ENCODE measurements around the gene SURF2.

SURF2 gene

DNA sequence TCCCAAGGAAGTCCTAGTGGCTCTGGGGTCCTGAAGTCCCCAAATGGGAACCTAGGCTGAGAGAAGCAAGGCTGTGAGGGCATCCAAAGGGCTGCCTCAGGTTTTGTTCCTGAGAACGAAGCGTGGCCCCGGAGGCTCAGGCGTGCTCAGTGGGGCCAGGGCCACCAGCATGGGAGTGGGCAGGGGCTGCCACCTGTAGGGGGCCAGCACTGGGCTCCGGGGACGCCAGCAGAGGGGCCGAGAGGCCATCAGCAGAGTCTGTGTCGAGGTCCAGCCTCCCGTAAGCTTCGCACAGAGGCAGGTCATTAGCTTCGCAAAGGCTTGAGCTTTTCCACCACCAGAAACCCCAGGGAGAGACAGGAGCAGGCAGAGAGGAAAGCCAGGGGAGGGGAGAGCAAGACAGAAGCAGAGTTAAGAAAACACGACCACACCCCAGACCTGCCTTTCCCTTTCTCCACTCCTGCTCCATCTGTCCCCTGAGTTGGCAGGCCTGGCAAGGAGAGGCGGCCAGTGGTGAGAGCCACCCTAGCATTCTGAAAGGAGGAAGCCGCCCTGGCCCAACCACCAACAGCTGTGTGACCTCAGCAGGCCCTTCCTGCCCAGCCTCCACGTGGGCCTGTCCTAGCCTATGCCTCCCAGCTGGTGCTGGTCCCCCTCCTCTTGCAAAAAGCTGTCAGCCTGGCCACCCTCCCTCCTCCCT is 14.8 kb upstream of the SURF2 start:
- Histone ChIP-seq H3K27me3 (ENCODE audit: insufficient read depth, low read length) (no peaks in the 10 kb centered on the region), H3K36me3 (ENCODE audit: insufficient read depth, low read length) (peaks cover 67% of the 10 kb centered on the region), H2AFZ (ENCODE audit: low read depth, low read length) (no peak overlapping the region), H3K4me3 (ENCODE audit: low read length) (no peak overlapping the region), H3K4me1 (ENCODE audit: insufficient read depth, low read length) (peaks cover 6% of the 10 kb centered on the region), H3K9me3 (ENCODE audit: low read length) (no peaks in the 10 kb centered on the region)

DNA sequence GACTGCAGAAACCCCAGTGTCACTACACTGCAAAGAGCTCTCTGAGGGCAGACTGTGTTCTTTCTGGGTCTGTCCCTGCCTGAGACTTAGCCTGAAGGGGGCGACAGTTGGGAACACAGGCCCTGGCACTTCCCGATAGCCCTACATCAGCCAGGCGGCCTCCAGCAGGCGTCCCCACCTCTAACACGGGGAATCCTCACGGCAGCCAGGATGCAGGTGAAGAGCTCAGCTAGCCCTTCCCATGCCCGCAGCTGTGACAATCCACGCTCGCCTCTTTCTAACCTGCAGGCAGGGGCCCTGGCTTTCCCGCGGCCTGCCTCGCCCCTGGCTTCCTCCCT is 14.3 kb upstream of the SURF2 start:
- Histone ChIP-seq H3K36me3 (ENCODE audit: insufficient read depth, low read length) (peaks cover 67% of the 10 kb centered on the region), H3K9me3 (ENCODE audit: low read length) (no peaks in the 10 kb centered on the region), H3K27me3 (ENCODE audit: insufficient read depth, low read length) (no peaks in the 10 kb centered on the region), H3K4me1 (ENCODE audit: insufficient read depth, low read length) (peaks cover 10% of the 10 kb centered on the region), H3K4me3 (ENCODE audit: low read length) (no peak overlapping the region), H2AFZ (ENCODE audit: low read depth, low read length) (no peak overlapping the region)

DNA sequence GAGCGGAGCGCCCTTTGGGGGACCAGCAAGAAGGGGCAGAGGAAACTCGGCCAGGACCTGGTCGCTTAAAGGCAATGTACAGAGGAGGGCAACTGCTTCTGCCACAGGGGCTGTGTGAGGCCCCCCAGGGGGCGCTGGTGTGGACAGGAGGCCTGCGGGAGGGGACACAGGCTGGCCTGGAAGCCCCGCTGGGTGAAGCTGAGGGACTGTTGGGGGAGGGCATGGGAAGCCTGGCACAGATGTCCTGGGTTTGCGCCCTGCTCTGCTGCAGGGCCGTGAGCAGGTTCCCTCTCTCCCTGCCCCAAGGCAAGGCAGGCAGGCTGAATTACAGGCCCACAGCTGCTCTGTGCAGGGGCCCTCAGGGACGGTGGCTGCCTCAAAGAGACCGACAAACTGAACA is 13.8 kb upstream of the SURF2 start:
- H2AFZ ChIP-seq (ENCODE audit: low read depth, low read length) = no peak overlapping the region
- peaks cover 10% of the 10 kb centered on the region for H3K4me1 ChIP-seq (ENCODE audit: insufficient read depth, low read length)
- H3K36me3 ChIP-seq (ENCODE audit: insufficient read depth, low read length) = peaks cover 67% of the 10 kb centered on the region
- no peaks in the 10 kb centered on the region for H3K9me3 ChIP-seq (ENCODE audit: low read length)
- H3K4me3 ChIP-seq (ENCODE audit: low read length) = no peak overlapping the region
- no peaks in the 10 kb centered on the region for H3K27me3 ChIP-seq (ENCODE audit: insufficient read depth, low read length)

DNA sequence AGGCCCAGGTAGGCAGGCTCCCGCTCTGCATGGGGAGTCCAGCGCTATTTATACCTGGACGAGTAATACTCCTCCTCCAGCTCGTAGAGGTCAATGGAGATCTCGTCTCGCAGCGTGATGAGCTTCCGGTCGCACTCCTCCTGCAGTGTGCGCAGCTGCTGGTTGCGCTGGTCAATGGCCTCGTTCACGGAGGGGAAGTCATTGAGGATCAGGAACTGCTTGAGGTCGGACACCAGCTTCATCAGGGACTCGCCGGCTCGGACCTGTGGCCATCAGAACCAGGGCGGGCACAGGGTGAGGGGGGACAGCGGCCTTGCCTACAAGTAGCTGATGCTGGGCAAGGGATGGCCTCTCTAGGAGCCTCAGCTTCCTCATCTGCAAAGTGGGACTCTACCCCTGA is 12.3 kb upstream of the SURF2 start:
- Histone ChIP-seq H3K4me1 (ENCODE audit: insufficient read depth, low read length) (peaks cover 14% of the 10 kb centered on the region), H3K27me3 (ENCODE audit: insufficient read depth, low read length) (no peaks in the 10 kb centered on the region), H3K9me3 (ENCODE audit: low read length) (no peaks in the 10 kb centered on the region), H3K4me3 (ENCODE audit: low read length) (no peak overlapping the region), H3K36me3 (ENCODE audit: insufficient read depth, low read length) (peaks cover 67% of the 10 kb centered on the region), H2AFZ (ENCODE audit: low read depth, low read length) (no peak overlapping the region)

DNA sequence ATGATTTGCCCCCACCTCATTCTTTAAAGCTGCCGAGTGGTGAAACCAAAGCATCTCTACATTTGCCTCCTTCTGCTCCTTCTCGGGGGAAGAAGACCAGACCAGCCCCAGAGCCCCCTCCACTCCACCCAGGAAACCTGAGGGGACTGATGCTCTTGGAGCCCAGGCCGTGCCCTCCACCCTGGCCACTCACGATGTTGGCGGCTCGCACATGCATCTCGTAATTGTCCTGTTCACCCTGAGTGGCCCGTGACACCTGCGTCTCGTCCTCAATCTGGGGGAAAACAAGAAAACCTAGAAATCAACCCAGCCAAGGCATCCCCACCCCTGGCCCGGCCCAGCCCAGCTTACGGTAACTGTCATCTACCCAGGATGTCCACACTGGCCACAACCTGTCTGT is 11.4 kb upstream of the SURF2 start:
- no peak overlapping the region for H3K4me3 ChIP-seq (ENCODE audit: low read length)
- peaks cover 21% of the 10 kb centered on the region for H3K4me1 ChIP-seq (ENCODE audit: insufficient read depth, low read length)
- no peaks in the 10 kb centered on the region for H3K9me3 ChIP-seq (ENCODE audit: low read length)
- peaks cover 69% of the 10 kb centered on the region for H3K36me3 ChIP-seq (ENCODE audit: insufficient read depth, low read length)
- H2AFZ ChIP-seq (ENCODE audit: low read depth, low read length) = no peak overlapping the region
- no peaks in the 10 kb centered on the region for H3K27me3 ChIP-seq (ENCODE audit: insufficient read depth, low read length)

DNA sequence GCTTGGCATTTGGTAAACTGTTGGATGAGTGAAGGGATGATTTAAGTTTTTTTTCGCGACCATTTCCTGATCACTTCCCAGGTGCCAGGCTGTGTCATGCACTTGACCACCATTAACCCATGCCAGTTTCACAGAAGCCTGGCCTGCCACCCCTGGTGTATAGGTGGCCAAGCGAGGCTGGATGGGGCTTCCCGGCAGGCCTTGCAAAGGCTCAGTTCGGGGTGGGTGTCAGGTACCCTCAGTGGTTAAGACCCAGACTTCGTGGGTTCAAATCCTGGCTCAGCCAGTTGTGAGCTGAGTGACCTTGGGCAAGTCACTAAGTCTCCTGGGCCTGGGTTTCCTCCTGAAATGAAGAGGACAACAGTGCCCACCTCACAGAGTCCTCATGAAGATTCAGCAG is 10.8 kb upstream of the SURF2 start:
- peaks cover 21% of the 10 kb centered on the region for H3K4me1 ChIP-seq (ENCODE audit: insufficient read depth, low read length)
- H3K27me3 ChIP-seq (ENCODE audit: insufficient read depth, low read length) = no peaks in the 10 kb centered on the region
- no peak overlapping the region for H2AFZ ChIP-seq (ENCODE audit: low read depth, low read length)
- H3K4me3 ChIP-seq (ENCODE audit: low read length) = no peak overlapping the region
- H3K9me3 ChIP-seq (ENCODE audit: low read length) = no peaks in the 10 kb centered on the region
- peaks cover 69% of the 10 kb centered on the region for H3K36me3 ChIP-seq (ENCODE audit: insufficient read depth, low read length)

DNA sequence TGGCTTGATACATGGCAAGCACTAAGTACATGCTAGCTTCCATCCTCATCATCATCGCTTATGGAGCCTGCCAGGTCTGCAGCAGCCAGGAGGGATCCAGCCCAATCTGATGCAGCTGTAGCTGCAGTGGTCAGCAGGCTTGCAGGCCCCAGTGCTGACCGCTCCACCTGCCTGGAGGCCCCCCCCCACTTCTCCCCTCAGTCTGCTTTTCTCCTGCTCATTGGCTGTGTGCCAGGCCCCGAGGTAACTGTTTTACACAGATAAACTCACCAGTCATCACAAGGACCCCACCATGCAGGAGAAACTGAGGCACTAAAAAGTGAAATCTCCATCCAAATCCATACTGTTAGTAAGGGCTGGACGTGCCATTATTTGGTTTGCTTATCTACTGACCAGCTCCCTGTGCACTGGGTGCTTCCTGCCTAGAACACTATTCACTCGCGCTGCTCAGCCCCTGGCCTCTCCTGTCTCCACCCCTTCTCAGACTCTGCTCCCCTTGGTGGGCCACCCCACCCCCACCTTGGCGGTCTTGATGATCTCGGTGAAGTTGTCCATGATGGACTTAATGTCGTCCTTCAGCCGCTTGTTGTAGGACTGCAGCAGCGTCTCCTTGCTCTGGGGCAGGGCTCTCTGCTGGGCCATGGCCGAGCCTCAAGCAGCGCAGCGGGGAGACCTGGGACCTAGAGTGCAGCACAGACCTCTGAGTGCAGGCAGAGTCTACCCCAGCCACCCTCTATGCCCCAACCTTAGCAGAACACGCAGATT is 10.1 kb upstream of the SURF2 start:
- H3K27me3 ChIP-seq (ENCODE audit: insufficient read depth, low read length) = no peaks in the 10 kb centered on the region
- H3K9me3 ChIP-seq (ENCODE audit: low read length) = no peaks in the 10 kb centered on the region
- peaks cover 69% of the 10 kb centered on the region for H3K36me3 ChIP-seq (ENCODE audit: insufficient read depth, low read length)
- peak overlapping the region; percentile 76 for H3K4me3 ChIP-seq (ENCODE audit: low read length)
- no peak overlapping the region for H2AFZ ChIP-seq (ENCODE audit: low read depth, low read length)
- H3K4me1 ChIP-seq (ENCODE audit: insufficient read depth, low read length) = peaks cover 21% of the 10 kb centered on the region

DNA sequence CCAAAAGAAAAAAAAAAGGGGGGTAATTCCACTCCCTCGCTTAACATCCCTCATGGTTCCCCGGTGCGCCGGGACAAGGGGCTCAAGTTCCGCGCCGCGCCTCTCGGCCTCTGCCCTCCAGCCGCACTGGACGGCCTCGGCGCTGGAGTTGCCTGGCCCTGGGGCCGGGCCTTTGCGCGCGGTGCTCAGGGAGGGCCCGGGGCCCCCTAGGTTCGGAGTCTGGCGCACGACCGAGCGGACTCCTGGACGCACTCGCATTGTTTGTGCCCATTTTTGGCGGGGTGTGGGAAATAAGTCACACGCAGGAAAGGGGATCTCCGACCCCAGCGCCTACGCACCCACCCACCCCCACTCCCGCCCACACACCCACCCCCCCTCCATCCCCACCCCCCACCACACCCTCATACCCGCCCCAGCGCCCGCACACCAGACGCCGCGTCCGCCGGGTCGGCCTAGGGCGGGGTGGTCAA is 8.8 kb upstream of the SURF2 start:
- Histone ChIP-seq H3K27me3 (ENCODE audit: insufficient read depth, low read length) (no peaks in the 10 kb centered on the region), H3K36me3 (ENCODE audit: insufficient read depth, low read length) (peaks cover 69% of the 10 kb centered on the region), H3K4me1 (ENCODE audit: insufficient read depth, low read length) (peaks cover 21% of the 10 kb centered on the region), H3K9me3 (ENCODE audit: low read length) (no peaks in the 10 kb centered on the region), H3K4me3 (ENCODE audit: low read length) (peak overlapping the region; percentile 76), H2AFZ (ENCODE audit: low read depth, low read length) (no peak overlapping the region)

DNA sequence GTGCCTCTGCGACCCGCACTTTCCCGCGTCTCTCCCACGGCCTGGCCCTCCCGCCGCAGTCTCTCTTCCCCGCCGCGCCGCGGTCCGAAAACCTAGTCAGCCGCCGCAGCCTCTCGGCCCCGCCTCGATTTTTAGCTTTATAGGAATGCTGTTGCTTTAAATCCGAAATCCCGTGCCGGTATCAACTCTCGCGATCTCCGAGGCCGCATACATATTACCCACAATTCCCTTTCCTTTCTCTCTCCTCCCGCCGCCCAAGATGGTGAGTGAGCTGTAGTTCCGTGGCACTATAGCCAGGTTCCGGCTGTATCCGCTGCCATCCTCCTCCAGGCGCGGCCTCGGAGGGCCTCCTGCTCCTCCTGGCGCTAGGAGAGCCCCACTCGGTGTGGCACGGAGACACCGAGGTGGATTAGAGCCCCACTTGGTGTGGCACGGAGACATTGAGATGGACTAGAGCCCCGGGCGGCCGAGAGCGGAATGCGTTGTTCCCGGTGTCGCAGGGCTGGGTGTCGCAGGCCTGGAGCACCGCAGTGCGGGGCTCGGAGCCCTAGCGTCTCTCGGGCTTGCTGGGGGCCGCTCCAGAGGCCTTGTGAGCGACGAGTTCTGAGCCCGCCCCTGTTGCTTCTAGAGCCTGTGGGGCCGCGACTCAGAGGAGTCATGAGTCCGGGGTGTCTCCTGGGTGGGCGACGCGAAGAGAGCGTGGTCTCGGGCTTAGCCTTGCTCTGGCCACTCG is 8.2 kb upstream of the SURF2 start, which contains the start of the genes MED22 and RPL7A:
TSS of gene MED22 (minus strand) at position 147 of the 733 bp plus-strand sequence. CDS start 1,469 bp downstream, outside the sequence.
TSS of gene RPL7A (plus strand) at position 234 of the 733 bp plus-strand sequence. CDS start at position 260, 26 bp downstream.
- no peaks in the 10 kb centered on the region for H3K9me3 ChIP-seq (ENCODE audit: low read length)
- H3K4me3 ChIP-seq (ENCODE audit: low read length) = peak within 1 kb of the TSS; percentile 76
- H3K27me3 ChIP-seq (ENCODE audit: insufficient read depth, low read length) = no peaks in the 10 kb centered on the region
- H2AFZ ChIP-seq (ENCODE audit: low read depth, low read length) = no peak within 1 kb of the TSS
- H3K4me1 ChIP-seq (ENCODE audit: insufficient read depth, low read length) = peaks cover 21% of the 10 kb centered on the region
- H3K36me3 ChIP-seq (ENCODE audit: insufficient read depth, low read length) = peaks cover 68% of the 10 kb centered on the region

DNA sequence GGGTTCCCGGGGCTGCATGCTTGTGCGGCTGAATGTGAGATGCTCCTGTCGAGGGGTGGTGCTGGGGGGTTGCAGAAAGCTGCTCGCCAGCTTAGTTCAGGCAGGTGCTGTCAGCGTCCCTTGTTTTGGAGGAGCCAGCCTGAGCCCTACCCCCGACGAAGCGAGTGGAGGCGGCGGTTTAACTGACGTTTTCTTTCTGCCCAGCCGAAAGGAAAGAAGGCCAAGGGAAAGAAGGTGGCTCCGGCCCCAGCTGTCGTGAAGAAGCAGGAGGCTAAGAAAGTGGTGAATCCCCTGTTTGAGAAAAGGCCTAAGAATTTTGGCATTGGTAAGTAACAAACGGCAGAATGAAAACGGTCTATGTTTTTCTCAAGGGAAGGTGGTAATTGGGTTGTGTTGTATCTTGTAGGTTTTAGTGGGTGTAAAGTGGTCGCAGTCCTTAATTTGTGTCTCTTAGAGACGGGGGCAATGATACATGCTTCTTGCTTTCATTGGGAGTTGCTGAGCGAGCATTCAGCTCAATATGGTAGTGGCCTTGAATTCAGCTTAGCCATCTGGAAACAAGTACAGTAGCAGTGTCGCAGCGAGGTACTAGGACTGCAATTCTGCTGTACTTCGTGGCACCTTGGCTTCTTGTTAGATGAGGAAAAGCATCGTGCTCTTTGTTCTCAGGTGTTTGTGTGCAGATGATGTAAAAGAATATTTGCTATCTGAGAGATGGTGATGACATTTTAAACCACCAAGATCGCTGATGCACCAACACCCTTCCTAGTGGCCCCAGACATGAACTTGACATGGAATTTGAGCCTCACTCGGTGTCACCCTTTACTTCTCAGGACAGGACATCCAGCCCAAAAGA is 7.4 kb upstream of the SURF2 start:
- H3K27me3 ChIP-seq (ENCODE audit: insufficient read depth, low read length) = no peaks in the 10 kb centered on the region
- peaks cover 21% of the 10 kb centered on the region for H3K4me1 ChIP-seq (ENCODE audit: insufficient read depth, low read length)
- H3K4me3 ChIP-seq (ENCODE audit: low read length) = peak overlapping the region; percentile 76
- peaks cover 68% of the 10 kb centered on the region for H3K36me3 ChIP-seq (ENCODE audit: insufficient read depth, low read length)
- H2AFZ ChIP-seq (ENCODE audit: low read depth, low read length) = no peak overlapping the region
- H3K9me3 ChIP-seq (ENCODE audit: low read length) = no peaks in the 10 kb centered on the region

DNA sequence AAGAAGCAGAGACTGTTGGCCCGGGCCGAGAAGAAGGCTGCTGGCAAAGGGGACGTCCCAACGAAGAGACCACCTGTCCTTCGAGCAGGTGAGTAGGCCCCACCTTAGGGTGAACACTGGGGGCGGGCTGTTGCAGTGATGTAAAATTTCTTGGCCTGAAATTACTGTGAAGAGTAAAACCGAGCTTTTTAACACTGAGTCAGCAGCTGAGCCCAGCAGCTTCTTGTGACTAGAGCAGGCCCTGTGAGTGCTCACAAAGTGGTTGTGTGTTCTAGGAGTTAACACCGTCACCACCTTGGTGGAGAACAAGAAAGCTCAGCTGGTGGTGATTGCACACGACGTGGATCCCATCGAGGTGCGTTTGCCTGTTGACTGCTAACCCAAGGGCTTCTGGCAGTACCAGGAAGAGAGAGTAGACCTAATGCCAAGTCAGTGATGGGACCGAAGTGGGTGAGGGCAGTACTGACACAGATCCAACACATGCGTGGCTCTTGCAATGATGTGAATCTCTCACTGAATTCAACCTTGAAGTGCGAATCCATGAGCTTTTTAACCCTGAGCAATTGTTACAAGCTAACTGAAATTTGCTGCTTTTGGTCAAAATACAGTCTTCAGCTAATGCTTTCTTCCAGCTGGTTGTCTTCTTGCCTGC is 6.3 kb upstream of the SURF2 start:
- H3K27me3 ChIP-seq (ENCODE audit: insufficient read depth, low read length) = no peaks in the 10 kb centered on the region
- peaks cover 57% of the 10 kb centered on the region for H3K36me3 ChIP-seq (ENCODE audit: insufficient read depth, low read length)
- H3K4me1 ChIP-seq (ENCODE audit: insufficient read depth, low read length) = peaks cover 23% of the 10 kb centered on the region
- H2AFZ ChIP-seq (ENCODE audit: low read depth, low read length) = no peak overlapping the region
- peak overlapping the region; percentile 5 for H3K4me3 ChIP-seq (ENCODE audit: low read length)
- H3K9me3 ChIP-seq (ENCODE audit: low read length) = no peaks in the 10 kb centered on the region

DNA sequence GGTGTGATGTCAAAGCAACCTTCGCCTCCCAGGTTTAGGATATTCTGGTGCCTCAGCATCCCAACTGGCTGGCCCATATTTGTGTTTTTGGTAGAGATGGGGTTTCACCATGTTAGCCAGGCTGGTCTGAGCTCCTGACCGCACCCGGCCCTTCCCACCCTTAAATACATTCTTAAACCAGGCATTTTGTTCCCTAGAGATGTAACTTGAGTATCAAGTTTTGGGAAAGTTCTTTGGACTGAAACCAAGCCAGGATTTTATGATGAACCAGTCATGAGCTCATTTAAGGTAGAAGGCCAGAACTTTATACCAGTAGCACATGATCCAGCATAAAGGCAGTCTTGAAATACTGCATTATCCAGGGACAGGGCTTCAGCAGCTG is 4.8 kb upstream of the SURF2 start:
- Histone ChIP-seq H3K4me3 (ENCODE audit: low read length) (no peak overlapping the region), H2AFZ (ENCODE audit: low read depth, low read length) (no peak overlapping the region), H3K27me3 (ENCODE audit: insufficient read depth, low read length) (no peaks in the 10 kb centered on the region), H3K4me1 (ENCODE audit: insufficient read depth, low read length) (peaks cover 19% of the 10 kb centered on the region), H3K9me3 (ENCODE audit: low read length) (no peaks in the 10 kb centered on the region), H3K36me3 (ENCODE audit: insufficient read depth, low read length) (peaks cover 48% of the 10 kb centered on the region)
